GM18508 (cell line): ENCODE measurements around the gene PTGES3L.

Experiments used
- ATAC-seq: cut with Tn5 transposase; IDR thresholded peaks from one replicate; pipeline ENCODE4 v1.9.1; 2021; ENCODE audit warnings: moderate number of reproducible peaks; ENCODE audit not compliant: insufficient read depth, unreplicated experiment

Gene PTGES3L

GRCh38 chr17:42979511-42980273, at the start of gene PTGES3L:
Gene PTGES3L (minus strand): TSS chr17:42980080. CDS start chr17:42980053, 27 bp downstream.
- no peak for ATAC-seq

DNA sequence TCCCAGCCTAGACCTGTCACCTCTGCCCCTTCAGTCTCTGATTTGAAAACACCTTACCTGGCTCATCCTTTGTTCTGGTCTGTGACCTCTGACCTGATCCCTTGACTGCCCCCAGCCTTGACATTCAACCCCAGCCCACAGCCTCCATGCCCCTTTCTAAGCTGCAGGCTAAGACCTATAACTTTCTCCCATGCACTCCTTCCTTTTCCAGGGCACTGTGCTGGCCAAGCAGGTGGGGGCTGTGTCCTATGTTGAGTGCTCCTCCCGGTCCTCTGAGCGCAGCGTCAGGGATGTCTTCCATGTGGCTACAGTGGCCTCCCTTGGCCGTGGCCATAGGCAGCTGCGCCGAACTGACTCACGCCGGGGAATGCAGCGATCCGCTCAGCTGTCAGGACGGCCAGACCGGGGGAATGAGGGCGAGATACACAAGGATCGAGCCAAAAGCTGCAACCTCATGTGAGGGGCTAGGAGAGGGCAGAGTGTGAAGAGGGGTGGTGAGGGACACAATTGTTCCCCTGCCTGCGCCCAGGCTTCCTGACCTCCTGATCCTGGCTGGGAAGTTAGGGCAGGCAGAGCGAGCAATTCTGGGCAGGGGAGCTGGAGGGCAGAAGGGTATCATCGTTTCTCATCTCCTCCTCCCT, 48.5 kb upstream of the PTGES3L start:
- ATAC-seq: no peak

GRCh38 chr17:43027091-43028032, 47.5 kb upstream of the PTGES3L start:
- no peak for ATAC-seq

- no peak for ATAC-seq
Measured at GRCh38 chr17:43026595-43026994, 46.7 kb upstream of the PTGES3L start.

DNA sequence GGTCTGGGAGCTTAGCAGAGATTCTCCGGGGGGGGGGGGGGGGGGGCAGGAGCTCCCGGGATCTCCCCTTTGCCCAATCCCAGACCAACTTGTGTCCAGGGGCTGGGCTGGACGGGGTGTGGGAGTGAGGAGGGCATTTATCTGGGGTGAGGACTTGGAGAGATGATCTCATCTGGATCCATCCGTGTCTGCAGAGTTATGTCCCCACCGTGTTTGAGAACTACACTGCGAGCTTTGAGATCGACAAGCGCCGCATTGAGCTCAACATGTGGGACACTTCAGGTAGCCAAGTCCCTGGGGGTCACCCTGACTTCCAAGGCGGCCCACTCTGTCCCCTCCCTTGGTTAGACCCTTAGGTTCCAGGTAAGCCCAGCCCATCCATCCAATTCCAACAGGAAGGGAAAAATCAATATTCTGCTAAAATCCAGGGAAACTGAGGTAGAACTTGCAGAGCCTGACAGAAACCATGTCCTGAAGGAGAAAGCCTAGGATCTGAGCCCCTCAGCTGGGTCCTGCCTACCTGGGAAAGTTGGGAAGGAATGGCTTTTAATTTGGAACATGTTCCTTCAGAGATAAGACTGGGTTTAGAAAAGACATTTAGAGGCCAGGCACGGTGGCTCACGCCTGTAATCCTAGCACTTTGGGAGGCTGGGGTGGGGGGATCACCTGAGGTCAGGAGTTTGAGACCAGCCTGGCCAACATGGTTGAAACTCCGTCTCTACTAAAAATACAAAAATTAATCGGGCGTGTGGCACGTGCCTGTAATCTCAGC, 46.1 kb upstream of the PTGES3L start:
- no peak for ATAC-seq

GRCh38 chr17:43025290-43025657, 45.4 kb upstream of the PTGES3L start:
- ATAC-seq: no peak

DNA sequence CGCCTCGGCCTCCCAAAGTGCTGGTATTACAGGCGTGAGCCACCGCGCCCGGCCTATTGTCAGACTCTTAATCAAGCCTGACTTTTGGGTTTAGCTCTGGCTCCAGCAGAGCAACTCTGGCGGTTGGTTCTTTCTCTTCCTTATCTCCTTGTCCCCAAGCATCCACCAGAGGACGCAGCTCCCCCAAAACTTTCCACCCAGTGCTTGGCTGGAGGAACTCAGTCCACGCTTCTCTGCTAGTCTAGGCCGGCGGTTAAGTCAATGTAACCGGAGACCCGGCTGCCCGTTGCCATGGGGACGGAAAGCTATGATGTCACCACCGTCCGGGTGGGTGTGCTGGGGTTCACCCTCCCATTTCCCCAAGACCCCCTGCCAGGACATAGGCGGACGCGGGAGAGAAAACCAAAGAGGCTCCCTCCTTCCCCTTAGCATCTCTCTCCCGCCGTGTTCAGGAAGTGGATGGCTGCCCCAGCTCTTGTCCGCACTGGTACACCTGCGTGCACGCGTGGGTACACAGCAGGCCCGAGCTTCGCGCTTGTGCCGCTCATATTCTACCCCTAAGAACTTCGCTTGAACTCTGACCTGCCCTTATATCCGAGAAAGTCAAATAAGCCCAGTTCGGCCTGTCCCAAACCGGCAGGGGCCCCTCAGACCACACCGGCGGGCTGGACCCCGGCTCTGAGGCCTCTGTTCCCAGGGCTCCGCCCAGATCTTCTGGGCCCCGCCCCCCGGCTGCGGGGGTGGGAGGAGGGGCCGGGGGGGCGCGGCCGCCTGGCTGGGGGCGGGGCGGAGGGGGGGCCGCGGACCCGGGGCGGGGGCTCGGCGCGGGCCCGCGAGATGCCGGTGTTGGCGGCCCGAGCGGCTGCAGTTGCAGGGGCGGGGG, 44.8 kb upstream of the PTGES3L start, which contains the start of gene RND2:
TSS of gene RND2 (plus strand) at position 825 of the 883 bp plus-strand sequence. CDS start 117 bp downstream, outside the sequence.
- ATAC-seq: no peak

- no peak for ATAC-seq
Measured at GRCh38 chr17:43021741-43022512, 42.0 kb upstream of the PTGES3L start, which contains the start of gene VAT1. Gene VAT1 (minus strand): TSS chr17:43022385. CDS start chr17:43022322, 63 bp downstream.

DNA sequence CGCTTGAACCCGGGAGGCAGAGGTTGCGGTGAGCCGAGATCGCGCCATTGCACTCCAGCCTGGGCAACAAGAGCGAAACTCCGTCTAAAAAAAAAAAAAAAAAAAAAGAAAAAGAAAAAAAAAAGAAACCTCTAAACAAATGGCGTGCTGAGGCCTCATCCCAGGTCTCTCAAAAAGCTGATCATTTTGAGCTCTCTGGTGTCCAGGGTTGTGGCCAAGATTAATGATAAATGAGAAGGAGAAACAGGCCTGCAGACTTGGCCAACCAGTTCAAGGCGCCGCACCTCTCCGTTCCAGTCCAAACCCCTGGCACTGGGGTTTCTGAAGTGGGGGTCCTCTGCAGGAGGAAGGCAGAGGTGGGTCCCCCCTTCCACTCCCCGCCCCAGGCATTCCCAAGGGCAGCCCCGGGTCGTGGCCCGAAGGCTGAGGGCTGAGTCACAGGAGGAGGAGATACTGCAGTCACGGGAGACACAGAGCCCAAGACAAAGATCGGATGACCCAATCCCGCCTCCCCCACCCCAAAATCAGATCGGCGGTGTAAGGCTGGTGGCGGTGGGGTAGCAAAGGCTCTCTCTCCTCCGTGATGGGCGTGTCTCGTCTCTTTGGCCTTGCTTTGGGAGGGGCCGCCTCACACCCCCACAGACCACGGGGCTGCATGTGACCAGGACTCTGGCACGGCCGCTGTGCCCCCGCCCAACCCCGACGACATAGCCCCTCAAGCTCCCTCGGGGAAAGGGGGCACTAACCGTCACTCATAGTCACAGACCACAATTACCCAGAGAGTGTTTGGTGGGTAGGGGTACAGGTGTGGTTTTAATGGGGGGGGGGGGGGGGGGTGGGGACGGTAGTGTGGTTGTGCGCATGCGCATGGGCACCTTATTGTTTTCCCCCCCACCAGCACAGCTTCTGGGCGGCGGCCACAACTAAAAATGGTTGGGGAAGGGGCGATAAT, 41.2 kb upstream of the PTGES3L start:
- no peak for ATAC-seq

GRCh38 chr17:43020030-43020621, 40.2 kb upstream of the PTGES3L start:
- ATAC-seq: no peak

DNA sequence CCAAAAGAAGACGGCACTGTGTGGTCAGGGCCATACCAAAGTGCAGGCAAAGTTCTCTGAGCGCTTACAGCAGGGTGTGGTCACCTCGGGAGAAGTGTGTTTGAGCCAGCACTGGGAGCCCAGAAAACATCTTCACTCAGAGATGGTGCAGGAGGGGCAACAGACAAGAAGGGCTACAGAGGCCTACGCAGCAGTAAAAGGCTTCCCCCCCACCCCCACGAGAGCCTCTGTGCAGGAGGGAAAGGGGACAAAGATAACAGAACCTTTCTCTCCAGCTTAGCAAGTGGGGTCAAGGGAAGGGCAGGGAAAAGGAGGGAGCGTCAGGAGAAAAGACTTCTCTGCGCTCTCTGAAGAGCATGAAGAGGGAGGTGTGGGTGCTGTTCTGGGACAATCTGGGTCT, 39.5 kb upstream of the PTGES3L start:
- ATAC-seq: no peak

DNA sequence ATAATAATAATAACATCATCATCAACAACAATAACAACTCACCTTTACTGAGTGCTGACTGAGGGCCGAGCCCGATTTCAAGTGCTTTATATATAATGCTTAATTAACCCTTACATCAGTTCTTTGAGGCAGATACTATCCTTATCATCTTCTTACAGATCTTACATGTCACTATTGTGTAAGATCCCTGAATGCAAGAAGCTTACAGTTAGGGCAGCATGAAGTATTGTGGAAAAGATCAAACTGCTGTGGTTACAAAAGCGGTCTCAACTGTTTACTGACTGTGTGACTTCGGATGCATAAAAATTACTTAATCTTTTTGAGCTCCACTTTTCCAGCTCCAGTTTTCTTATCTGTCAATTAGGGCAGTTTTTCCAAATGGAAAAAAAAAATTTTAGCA, 39.1 kb upstream of the PTGES3L start:
- ATAC-seq: no peak

DNA sequence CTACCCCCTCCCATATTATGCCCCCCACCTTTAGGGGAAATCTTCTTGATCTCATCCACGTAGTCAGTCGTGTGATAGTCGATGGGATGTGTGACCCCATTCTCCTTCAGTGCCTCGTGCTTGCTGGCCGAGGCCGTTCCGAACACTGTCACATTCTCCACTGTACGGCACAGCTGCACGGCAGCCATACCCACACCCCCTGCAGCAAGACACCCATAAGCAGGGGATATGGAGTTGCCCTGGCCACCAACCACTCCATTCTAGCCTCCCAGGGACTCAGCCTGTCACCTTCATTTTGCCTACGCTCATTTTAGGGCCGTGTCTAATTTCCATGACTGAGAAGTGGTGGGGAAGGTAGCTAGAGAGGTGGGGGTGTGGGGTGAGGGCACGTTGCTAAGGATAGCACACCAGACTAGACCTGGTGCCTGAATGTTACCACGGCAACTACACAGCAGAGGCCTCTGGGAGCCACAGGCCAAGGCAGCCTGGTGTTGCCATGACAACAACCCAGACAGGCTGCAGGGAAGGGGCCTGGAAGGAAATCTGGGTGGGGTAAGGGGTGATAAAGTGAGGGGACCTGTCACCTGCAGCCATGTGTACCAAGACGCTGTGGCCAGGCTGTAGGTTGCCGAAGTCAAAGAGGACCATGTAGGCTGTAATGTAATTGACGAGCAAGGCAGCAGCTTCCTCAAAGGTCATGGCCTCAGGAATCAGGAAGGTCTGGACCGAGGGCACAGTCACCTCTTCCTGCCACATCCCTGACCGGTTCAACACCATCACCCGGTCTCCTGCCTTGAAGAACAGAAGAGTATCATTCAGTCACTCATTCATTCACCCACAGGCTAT, 38.4 kb upstream of the PTGES3L start:
- ATAC-seq: no peak

GRCh38 chr17:43016216-43016615, 36.3 kb upstream of the PTGES3L start:
- ATAC-seq: no peak

GRCh38 chr17:43015579-43015978, 35.7 kb upstream of the PTGES3L start:
- ATAC-seq: no peak
